HG03196 (cell line): Measurements from ENCODE around the gene GABRP.

ENCODE experiments used
- ATAC-seq: cut with Tn5 transposase; IDR thresholded peaks from one replicate; pipeline ENCODE4 v1.9.1; 2021; ENCODE audit not compliant: unreplicated experiment

The GABRP gene

DNA sequence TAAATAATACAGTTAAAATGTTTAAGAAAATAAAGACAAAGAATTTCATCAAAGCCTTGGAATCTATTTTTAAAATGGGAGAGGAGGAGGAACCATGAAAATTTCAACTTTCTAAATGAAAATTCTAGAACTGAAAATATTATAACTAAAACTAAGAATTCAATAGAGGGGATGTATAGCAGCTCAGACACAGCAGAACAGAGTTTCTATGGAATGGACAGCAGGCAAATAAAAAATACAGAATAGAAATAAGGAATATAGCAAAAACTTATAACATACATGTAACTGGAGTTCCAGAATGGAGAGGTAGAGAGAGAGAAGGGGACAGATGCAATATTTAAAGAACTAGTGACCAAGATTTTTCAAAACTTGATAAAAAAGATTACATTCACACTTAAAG lies 76.9 kb downstream of the GABRP start:
- ATAC-seq, result no peak

DNA sequence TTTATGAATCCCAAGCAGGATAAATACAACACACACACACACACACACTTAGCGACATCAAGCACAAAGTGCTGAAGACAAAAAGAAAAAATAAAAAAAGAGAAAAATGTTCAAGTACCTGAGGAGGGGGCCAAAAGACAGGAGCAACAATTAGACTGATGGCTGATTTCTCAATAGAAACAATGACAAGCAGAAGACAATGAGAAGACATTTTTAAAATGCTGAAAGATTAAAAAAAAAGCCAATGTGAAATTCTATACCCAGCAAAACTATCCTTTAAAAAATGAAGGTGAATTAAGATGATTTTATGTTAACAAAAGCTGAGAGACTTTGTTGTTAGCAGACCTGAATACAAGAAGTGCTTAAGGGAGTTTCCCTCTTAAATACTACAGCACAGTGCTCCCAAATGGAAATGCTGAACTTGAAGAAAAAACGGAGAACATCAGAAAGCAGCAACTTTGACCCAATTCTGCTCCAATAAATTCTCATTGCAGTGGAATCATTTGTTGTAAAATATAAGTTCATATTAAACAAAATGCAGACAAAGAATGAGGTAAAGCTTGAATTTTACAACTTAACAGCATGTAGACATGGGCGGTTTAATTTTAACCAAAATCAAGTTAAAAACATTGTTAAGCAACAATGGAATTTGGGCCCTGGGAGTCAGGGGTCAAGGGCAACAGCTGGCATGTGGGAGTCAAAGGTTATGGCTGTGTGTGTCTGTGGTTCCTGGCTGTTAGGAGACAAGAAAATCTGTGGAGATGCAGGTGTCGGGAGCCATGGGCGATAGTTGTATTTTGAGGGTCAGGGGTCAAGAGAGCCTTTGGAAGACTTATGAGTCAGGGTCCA lies 77.5 kb downstream of the GABRP start:
- ATAC-seq, result no peak

DNA sequence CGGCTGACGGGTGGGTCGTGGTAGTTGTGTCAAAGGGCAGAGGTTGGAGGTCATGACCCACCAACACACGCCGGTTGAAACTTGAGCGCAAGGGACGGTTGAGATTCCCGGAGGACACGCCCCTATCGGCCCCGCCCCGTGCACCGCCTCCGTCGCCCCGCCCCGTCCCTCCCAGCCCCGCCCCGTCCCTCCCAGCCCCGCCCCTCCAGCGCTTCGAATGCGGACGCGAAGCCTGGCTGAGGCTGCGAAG lies 78.1 kb downstream of the GABRP start:
- no peak for ATAC-seq

DNA sequence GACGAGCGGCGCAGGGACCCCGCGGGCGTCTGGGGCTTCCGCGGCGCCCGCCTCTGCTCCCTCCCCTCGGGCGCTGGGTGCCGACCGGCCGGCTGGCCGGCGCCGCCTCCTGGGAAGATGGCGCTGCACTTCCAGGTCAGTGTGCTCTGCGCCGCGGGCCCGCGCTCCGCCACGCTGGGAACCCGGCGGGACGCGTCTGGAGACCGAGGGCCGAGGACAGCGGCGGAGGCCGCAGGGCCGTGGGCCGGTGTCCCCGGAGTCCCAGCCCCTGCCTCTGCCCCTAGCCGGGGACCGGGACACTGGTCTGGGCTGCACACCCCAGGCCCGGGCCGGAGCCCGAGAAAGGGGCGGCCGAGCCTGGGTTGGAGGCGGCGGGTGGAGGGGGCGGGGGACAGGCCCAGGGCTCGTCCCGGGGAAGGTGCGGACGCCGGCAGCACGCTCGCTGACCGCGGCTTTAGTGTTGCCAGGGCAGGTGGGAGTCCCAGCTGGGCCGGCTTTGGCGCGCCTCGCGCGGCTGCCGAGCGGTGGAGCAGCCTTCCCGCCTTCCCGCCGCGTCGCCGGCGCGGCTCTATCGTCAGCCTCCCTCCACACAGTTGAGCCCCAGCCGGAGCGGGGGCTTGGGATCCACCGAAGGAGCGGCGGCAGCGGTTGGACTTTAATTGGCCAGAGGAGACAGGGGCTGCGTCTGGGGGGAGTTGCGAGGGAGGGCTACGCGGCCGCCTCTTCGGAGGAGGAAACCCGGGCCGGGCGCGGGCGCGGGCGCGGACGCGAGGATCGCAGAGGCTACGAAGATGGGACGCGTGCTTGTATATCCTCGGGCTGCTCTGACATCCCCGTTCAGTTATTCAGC lies 78.6 kb downstream of the GABRP start, which contains the start of gene RANBP17:
Gene RANBP17 (plus strand): TSS at position 102 of the 850 bp plus-strand sequence.
- ATAC-seq, result no peak

DNA sequence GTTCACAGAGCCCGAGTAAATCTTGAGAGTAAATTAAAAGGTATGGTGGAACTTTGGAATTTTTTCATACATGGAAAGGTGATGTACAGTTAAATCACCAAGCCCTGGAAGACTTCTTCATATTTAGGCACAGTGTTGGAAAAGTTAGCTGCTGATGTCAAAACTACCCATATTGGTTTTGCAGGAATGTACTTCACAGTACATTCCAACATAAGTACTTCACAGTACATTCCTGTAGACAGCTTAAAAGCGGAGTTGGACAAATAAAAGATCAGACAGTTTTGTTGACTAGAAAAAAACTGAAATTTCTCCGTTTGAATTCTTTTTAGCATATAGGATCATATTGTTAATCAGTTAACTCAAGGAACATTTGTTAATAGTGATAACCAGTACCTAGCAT lies 80.1 kb downstream of the GABRP start:
- no peak for ATAC-seq
